Liver (tissue), 9 donors: Measurements from ENCODE around the gene PUSL1. TPM values are rescaled to one million over a fixed set of nuclear protein-coding genes. Genes with fewer than 3 reads are reported as not detected.

Experiments
- DNase-seq: peaks from one replicate; pipeline ENCODE4 v3.0.0-alpha.2; 2017; ENCODE audit warnings: low spot score
- H3K27ac ChIP-seq, 2 donors: one replicate each; pipeline ENCODE4 v1.7.0; 2013; ENCODE audit warnings: inconsistent platforms in 2 of 2, low read length in 2 of 2, control low read depth in 1 of 2, low read depth in 1 of 2, mild to moderate bottlenecking in 1 of 2
- H3K27me3 ChIP-seq, 4 donors: one replicate each; pipeline versions ENCODE4 v1.6.1 to v1.7.0; 2013; ENCODE audit warnings: low read length in 3 of 4, inconsistent platforms in 1 of 4, mild to moderate bottlenecking in 1 of 4, moderate library complexity in 1 of 4; ENCODE audit not compliant: control insufficient read depth in 4 of 4, insufficient read depth in 4 of 4
- H3K36me3 ChIP-seq, 4 donors: one replicate each; pipeline versions ENCODE4 v1.6.1 to v1.7.0; 2013; ENCODE audit warnings: low read length in 3 of 4, mild to moderate bottlenecking in 3 of 4, low read depth in 1 of 4, moderate library complexity in 1 of 4; ENCODE audit not compliant: control insufficient read depth in 4 of 4, insufficient read depth in 3 of 4
- H3K4me1 ChIP-seq, 4 donors: one replicate each; pipeline versions ENCODE4 v1.6.1 to v1.7.0; 2013; ENCODE audit warnings: low read length in 3 of 4, mild to moderate bottlenecking in 3 of 4, moderate library complexity in 1 of 4; ENCODE audit not compliant: control insufficient read depth in 4 of 4, insufficient read depth in 4 of 4
- H3K4me3 ChIP-seq, 3 donors: one replicate each; pipeline versions ENCODE4 v1.6.1 to v1.7.0; 2013; ENCODE audit warnings: low read length in 3 of 3, control low read depth in 1 of 3, low read depth in 1 of 3, mild to moderate bottlenecking in 1 of 3
- H3K9ac ChIP-seq, 2 donors: one replicate each; pipeline ENCODE4 v1.7.0; 2013; ENCODE audit warnings: low read length in 2 of 2, mild to moderate bottlenecking in 2 of 2, moderate library complexity in 2 of 2, control low read depth in 1 of 2, low read depth in 1 of 2
- H3K9me3 ChIP-seq, 4 donors: one replicate each; pipeline versions ENCODE4 v1.6.1 to v1.7.0; 2013; ENCODE audit warnings: low read length in 3 of 4; ENCODE audit not compliant: control insufficient read depth in 4 of 4
- ATF3 ChIP-seq: IDR thresholded peaks from 2 replicates; pipeline ENCODE4 v1.6.1; 2016; ENCODE audit warnings: antibody characterized with exemption
- CTCF ChIP-seq: fragments of 150-350 bp; IDR thresholded peaks from 2 replicates; pipeline ENCODE4 v1.5.1; 2017; ENCODE audit warnings: improper control_type of control experiment, low read depth, low read length; ENCODE audit not compliant: missing input control
- EGR1 ChIP-seq, 2 donors: IDR thresholded peaks; 2 replicates each; pipeline ENCODE4 v1.6.1; 2016 to 2018; ENCODE audit warnings: antibody characterized with exemption in 2 of 2, low read depth in 2 of 2
- FOXA1 ChIP-seq: IDR thresholded peaks from 2 replicates; pipeline ENCODE4 v1.6.1; 2016; ENCODE audit warnings: antibody characterized with exemption
- FOXA2 ChIP-seq: IDR thresholded peaks from 2 replicates; pipeline ENCODE4 v1.6.1; 2016; ENCODE audit warnings: antibody characterized with exemption
- GABPA ChIP-seq, 2 donors: IDR thresholded peaks in 1 of 2; conservative IDR thresholded peaks in 1 of 2; 2 replicates each; pipeline ENCODE4 v1.6.1; 2016; ENCODE audit warnings: antibody characterized with exemption in 2 of 2, mild to moderate bottlenecking in 1 of 2, moderate library complexity in 1 of 2
- HNF4A ChIP-seq, 2 donors: conservative IDR thresholded peaks; 2 replicates each; pipeline ENCODE4 v1.6.1; 2016; ENCODE audit warnings: antibody characterized with exemption in 2 of 2, mild to moderate bottlenecking in 2 of 2
- HNF4G ChIP-seq: IDR thresholded peaks from 2 replicates; pipeline ENCODE4 v1.6.1; 2016; ENCODE audit warnings: antibody characterized with exemption
- JUND ChIP-seq, 2 donors: IDR thresholded peaks; 2 replicates each; pipeline ENCODE4 v1.6.1; 2016; ENCODE audit warnings: antibody characterized with exemption in 2 of 2
- MAX ChIP-seq: IDR thresholded peaks from 2 replicates; pipeline ENCODE4 v1.6.1; 2016; ENCODE audit warnings: antibody characterized with exemption
- NR2F2 ChIP-seq: IDR thresholded peaks from 2 replicates; pipeline ENCODE4 v1.6.1; 2016; ENCODE audit warnings: antibody characterized with exemption
- REST ChIP-seq: IDR thresholded peaks from 2 replicates; pipeline ENCODE4 v1.6.1; 2016; ENCODE audit warnings: antibody characterized with exemption, mild to moderate bottlenecking
- RXRA ChIP-seq, 2 donors: IDR thresholded peaks; 2 replicates each; pipeline ENCODE4 v1.6.1; 2017 to 2018; ENCODE audit warnings: antibody characterized with exemption in 2 of 2, mild to moderate bottlenecking in 1 of 2
- SP1 ChIP-seq: IDR thresholded peaks from 2 replicates; pipeline ENCODE4 v1.6.1; 2018; ENCODE audit warnings: antibody characterized with exemption, mild to moderate bottlenecking
- TAF1 ChIP-seq: conservative IDR thresholded peaks from 2 replicates; pipeline ENCODE4 v1.6.1; 2016; ENCODE audit warnings: antibody characterized with exemption, mild to moderate bottlenecking
- YY1 ChIP-seq: IDR thresholded peaks from 2 replicates; pipeline ENCODE4 v1.6.1; 2016; ENCODE audit warnings: antibody characterized with exemption, mild to moderate bottlenecking
- ZBTB33 ChIP-seq: IDR thresholded peaks from 2 replicates; pipeline ENCODE4 v1.6.1; 2016; ENCODE audit warnings: antibody characterized with exemption
- WGBS: extraction: QIAGEN DNeasy Blood & Tissue Kit; methylation state at CpG from one replicate; pipeline ENCODE4 v1.1.7; 2013; 5-methylcytosine and 5-hydroxymethylcytosine counted together
- polyA plus RNA-seq, 2 donors: library from polyadenylated mRNA; stranded (reverse) in 1 of 2; unstranded in 1 of 2; fragments of 200-250 nt in 1 of 2; fragments of >200 nt in 1 of 2; fragmentation: Nextera tagmentation in 1 of 2; extraction: Ambion mirVana in 1 of 2; gene quantifications; one replicate each; pipeline versions ENCODE4 v1.2.1 to v1.2.3, GENCODE V29; 2013 to 2015
- total RNA-seq, 2 donors: library from RNA; depleted of rRNA; stranded (reverse); fragments of >200 nt; gene quantifications; one replicate each; pipeline ENCODE4 v1.2.3, GENCODE V29; 2014
- donor health status: healthy.
- donor health status: healthy.
- donor health status: healthy.
- donor health status: healthy.
- donor health status: healthy.

PUSL1 gene
- total and polyA plus RNA-seq, 4 donors: 9.3 to 14.9 (median 10.3) TPM

- Histone ChIP-seq H3K9ac (no peak overlapping the region), H3K27me3 (no peaks in the 10 kb centered on the region), H3K27ac (no peak overlapping the region), H3K36me3 (peaks cover 3 to 38% (median 16%) of the 10 kb centered on the region in 4 donors), H3K9me3 (no peaks in the 10 kb centered on the region), H3K4me3 (no peak overlapping the region), H3K4me1 (peaks cover 10 to 33% (median 23%) of the 10 kb centered on the region in 4 donors)
- no peak for DNase-seq
- WGBS: 89% methylated on average over 21 of the region's 21 CpGs
- no peak for TF ChIP-seq NR2F2
- no peak for TF ChIP-seq REST
- no peak for TF ChIP-seq GABPA (IDR thresholded peaks at IDR 0.05 in 1 of 2, conservative IDR thresholded peaks at IDR 0.05 in 1 of 2)
- TF ChIP-seq TAF1: no peak
- TF ChIP-seq MAX: no peak
- no peak for TF ChIP-seq RXRA (IDR thresholded peaks at IDR 0.05)
- no peak for TF ChIP-seq HNF4G
- TF ChIP-seq FOXA2: no peak
- no peak for TF ChIP-seq YY1
- no peak for TF ChIP-seq JUND (IDR thresholded peaks at IDR 0.05)
- no peak for TF ChIP-seq FOXA1
- TF ChIP-seq CTCF: no peak
- no peak for TF ChIP-seq HNF4A (conservative IDR thresholded peaks at IDR 0.05)
- TF ChIP-seq ATF3: no peak
- TF ChIP-seq ZBTB33: no peak
- TF ChIP-seq EGR1 (IDR thresholded peaks at IDR 0.05; ENCODE audit: low read depth in 2 of 2): no peak
- no peak for TF ChIP-seq SP1
Measured at GRCh38 chr1:1310476-1311053, 2.2 kb downstream of the PUSL1 start.
